KMS-11 (cell line): ENCODE data around the gene ATP6V1G2.

ENCODE experiments used
- H2AFZ ChIP-seq: fragments of 200-600 bp; sonication (generic); 2 replicates; pipeline ENCODE4 v1.6.1; 2016; ENCODE audit warnings: antibody characterized with exemption, mixed run types, low read depth
- H3K27ac ChIP-seq: fragments of 200-600 bp; sonication (generic); 2 replicates; pipeline ENCODE4 v1.6.1; 2016; ENCODE audit warnings: mild to moderate bottlenecking, mixed run types
- H3K27me3 ChIP-seq: fragments of 200-600 bp; sonication (generic); 2 replicates; pipeline ENCODE4 v1.6.1; 2017; ENCODE audit warnings: mild to moderate bottlenecking, low read depth, mixed run types, moderate library complexity; ENCODE audit not compliant: insufficient read depth
- H3K36me3 ChIP-seq: fragments of 200-600 bp; sonication (generic); 2 replicates; pipeline ENCODE4 v1.6.1; 2017; ENCODE audit warnings: mild to moderate bottlenecking, mixed run types; ENCODE audit not compliant: insufficient read depth
- H3K4me1 ChIP-seq: fragments of 200-600 bp; sonication (generic); 2 replicates; pipeline ENCODE4 v1.6.1; 2016; ENCODE audit warnings: mild to moderate bottlenecking, low read depth, mixed run types; ENCODE audit not compliant: poor library complexity, severe bottlenecking
- H3K4me2 ChIP-seq: fragments of 200-600 bp; sonication (generic); 2 replicates; pipeline ENCODE4 v1.7.0; 2016; ENCODE audit warnings: mild to moderate bottlenecking, mixed run types
- H3K4me3 ChIP-seq: fragments of 200-600 bp; sonication (generic); IDR thresholded peaks from 2 replicates; pipeline ENCODE4 v1.6.1; 2017; ENCODE audit warnings: low read depth, low read length, mixed read lengths; ENCODE audit not compliant: insufficient read depth
- H3K79me2 ChIP-seq: fragments of 200-600 bp; sonication (generic); 2 replicates; pipeline ENCODE4 v1.6.1; 2016; ENCODE audit warnings: low read depth, mixed run types; ENCODE audit not compliant: insufficient read depth
- H3K9ac ChIP-seq: fragments of 200-600 bp; sonication (generic); 2 replicates; pipeline ENCODE4 v1.6.1; 2016; ENCODE audit warnings: mild to moderate bottlenecking, mixed run types
- H4K20me1 ChIP-seq: fragments of 200-600 bp; sonication (generic); 2 replicates; pipeline ENCODE4 v1.6.1; 2016; ENCODE audit warnings: mild to moderate bottlenecking, mixed run types; ENCODE audit not compliant: insufficient read depth
- TF ChIP-seq, protein P1 (sequence below): fragments of 200-600 bp; sonication (generic); conservative IDR thresholded peaks from 2 replicates; pipeline ENCODE4 v1.6.1; 2017; ENCODE audit warnings: low read depth, mild to moderate bottlenecking, antibody characterized with exemption, low read length, moderate library complexity, mixed read lengths

The ATP6V1G2 gene

DNA sequence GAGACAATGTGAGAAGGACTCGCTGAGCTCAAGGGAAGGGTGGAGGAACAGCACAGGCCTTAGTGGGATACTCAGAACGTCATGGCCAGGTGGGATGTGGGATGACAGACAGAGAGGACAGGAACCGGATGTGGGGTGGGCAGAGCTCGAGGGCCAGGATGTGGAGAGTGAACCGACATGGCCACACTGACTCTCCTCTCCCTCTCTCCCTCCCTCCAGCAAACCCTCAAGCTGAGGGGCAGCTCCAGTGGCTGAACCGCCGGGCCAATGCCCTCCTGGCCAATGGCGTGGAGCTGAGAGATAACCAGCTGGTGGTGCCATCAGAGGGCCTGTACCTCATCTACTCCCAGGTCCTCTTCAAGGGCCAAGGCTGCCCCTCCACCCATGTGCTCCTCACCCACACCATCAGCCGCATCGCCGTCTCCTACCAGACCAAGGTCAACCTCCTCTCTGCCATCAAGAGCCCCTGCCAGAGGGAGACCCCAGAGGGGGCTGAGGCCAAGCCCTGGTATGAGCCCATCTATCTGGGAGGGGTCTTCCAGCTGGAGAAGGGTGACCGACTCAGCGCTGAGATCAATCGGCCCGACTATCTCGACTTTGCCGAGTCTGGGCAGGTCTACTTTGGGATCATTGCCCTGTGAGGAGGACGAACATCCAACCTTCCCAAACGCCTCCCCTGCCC, 30.6 kb upstream of the ATP6V1G2 start:
- peaks cover 59% of the 10 kb centered on the region for H3K27me3 ChIP-seq
- TF ChIP-seq, protein P1, sequence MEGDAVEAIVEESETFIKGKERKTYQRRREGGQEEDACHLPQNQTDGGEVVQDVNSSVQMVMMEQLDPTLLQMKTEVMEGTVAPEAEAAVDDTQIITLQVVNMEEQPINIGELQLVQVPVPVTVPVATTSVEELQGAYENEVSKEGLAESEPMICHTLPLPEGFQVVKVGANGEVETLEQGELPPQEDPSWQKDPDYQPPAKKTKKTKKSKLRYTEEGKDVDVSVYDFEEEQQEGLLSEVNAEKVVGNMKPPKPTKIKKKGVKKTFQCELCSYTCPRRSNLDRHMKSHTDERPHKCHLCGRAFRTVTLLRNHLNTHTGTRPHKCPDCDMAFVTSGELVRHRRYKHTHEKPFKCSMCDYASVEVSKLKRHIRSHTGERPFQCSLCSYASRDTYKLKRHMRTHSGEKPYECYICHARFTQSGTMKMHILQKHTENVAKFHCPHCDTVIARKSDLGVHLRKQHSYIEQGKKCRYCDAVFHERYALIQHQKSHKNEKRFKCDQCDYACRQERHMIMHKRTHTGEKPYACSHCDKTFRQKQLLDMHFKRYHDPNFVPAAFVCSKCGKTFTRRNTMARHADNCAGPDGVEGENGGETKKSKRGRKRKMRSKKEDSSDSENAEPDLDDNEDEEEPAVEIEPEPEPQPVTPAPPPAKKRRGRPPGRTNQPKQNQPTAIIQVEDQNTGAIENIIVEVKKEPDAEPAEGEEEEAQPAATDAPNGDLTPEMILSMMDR: no peak
- H4K20me1 ChIP-seq: no peaks in the 10 kb centered on the region
- H3K4me2 ChIP-seq: no peak overlapping the region
- H3K79me2 ChIP-seq: no peaks in the 10 kb centered on the region
- peaks cover 20% of the 10 kb centered on the region for H3K4me1 ChIP-seq
- H3K9ac ChIP-seq: no peak overlapping the region
- no peak overlapping the region for H2AFZ ChIP-seq
- H3K27ac ChIP-seq: no peak overlapping the region
- no peak overlapping the region for H3K4me3 ChIP-seq
- no peaks in the 10 kb centered on the region for H3K36me3 ChIP-seq

DNA sequence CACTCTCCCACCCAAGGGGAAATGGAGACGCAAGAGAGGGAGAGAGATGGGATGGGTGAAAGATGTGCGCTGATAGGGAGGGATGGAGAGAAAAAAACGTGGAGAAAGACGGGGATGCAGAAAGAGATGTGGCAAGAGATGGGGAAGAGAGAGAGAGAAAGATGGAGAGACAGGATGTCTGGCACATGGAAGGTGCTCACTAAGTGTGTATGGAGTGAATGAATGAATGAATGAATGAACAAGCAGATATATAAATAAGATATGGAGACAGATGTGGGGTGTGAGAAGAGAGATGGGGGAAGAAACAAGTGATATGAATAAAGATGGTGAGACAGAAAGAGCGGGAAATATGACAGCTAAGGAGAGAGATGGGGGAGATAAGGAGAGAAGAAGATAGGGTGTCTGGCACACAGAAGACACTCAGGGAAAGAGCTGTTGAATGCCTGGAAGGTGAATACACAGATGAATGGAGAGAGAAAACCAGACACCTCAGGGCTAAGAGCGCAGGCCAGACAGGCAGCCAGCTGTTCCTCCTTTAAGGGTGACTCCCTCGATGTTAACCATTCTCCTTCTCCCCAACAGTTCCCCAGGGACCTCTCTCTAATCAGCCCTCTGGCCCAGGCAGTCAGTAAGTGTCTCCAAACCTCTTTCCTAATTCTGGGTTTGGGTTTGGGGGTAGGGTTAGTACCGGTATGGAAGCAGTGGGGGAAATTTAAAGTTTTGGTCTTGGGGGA, 29.7 kb upstream of the ATP6V1G2 start:
- peaks cover 17% of the 10 kb centered on the region for H3K4me1 ChIP-seq
- no peaks in the 10 kb centered on the region for H3K79me2 ChIP-seq
- no peaks in the 10 kb centered on the region for H3K36me3 ChIP-seq
- H2AFZ ChIP-seq: no peak overlapping the region
- no peak overlapping the region for H3K4me3 ChIP-seq
- peaks cover 61% of the 10 kb centered on the region for H3K27me3 ChIP-seq
- no peaks in the 10 kb centered on the region for H4K20me1 ChIP-seq
- H3K9ac ChIP-seq: no peak overlapping the region
- H3K27ac ChIP-seq: no peak overlapping the region
- TF ChIP-seq, protein P1: no peak
- no peak overlapping the region for H3K4me2 ChIP-seq

DNA sequence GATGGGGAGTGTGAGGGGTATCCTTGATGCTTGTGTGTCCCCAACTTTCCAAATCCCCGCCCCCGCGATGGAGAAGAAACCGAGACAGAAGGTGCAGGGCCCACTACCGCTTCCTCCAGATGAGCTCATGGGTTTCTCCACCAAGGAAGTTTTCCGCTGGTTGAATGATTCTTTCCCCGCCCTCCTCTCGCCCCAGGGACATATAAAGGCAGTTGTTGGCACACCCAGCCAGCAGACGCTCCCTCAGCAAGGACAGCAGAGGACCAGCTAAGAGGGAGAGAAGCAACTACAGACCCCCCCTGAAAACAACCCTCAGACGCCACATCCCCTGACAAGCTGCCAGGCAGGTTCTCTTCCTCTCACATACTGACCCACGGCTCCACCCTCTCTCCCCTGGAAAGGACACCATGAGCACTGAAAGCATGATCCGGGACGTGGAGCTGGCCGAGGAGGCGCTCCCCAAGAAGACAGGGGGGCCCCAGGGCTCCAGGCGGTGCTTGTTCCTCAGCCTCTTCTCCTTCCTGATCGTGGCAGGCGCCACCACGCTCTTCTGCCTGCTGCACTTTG, 29.0 kb upstream of the ATP6V1G2 start, which contains the start of gene TNF:
Gene TNF (plus strand): TSS at position 231 of the 567 bp plus-strand sequence. CDS start 177 bp downstream, at position 408.
- Histone ChIP-seq H3K27ac (no peak within 1 kb of the TSS), H3K4me2 (no peak within 1 kb of the TSS), H3K4me3 (no peak within 1 kb of the TSS), H3K9ac (no peak within 1 kb of the TSS), H3K27me3 (peaks cover 58% of the 10 kb centered on the region), H4K20me1 (no peaks in the 10 kb centered on the region), H3K4me1 (peaks cover 15% of the 10 kb centered on the region), H2AFZ (no peak within 1 kb of the TSS), H3K79me2 (no peaks in the 10 kb centered on the region), H3K36me3 (no peaks in the 10 kb centered on the region)
- TF ChIP-seq, protein P1: no peak

DNA sequence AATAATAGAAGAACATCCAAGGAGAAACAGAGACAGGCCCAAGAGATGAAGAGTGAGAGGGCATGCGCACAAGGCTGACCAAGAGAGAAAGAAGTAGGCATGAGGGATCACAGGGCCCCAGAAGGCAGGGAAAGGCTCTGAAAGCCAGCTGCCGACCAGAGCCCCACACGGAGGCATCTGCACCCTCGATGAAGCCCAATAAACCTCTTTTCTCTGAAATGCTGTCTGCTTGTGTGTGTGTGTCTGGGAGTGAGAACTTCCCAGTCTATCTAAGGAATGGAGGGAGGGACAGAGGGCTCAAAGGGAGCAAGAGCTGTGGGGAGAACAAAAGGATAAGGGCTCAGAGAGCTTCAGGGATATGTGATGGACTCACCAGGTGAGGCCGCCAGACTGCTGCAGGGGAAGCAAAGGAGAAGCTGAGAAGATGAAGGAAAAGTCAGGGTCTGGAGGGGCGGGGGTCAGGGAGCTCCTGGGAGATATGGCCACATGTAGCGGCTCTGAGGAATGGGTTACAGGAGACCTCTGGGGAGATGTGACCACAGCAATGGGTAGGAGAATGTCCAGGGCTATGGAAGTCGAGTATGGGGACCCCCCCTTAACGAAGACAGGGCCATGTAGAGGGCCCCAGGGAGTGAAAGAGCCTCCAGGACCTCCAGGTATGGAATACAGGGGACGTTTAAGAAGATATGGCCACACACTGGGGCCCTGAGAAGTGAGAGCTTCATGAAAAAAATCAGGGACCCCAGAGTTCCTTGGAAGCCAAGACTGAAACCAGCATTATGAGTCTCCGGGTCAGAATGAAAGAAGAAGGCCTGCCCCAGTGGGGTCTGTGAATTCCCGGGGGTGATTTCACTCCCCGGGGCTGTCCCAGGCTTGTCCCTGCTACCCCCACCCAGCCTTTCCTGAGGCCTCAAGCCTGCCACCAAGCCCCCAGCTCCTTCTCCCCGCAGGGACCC, 28.0 kb upstream of the ATP6V1G2 start:
- Histone ChIP-seq H3K4me1 (peaks cover 26% of the 10 kb centered on the region), H4K20me1 (no peaks in the 10 kb centered on the region), H3K4me3 (no peak overlapping the region), H3K4me2 (no peak overlapping the region), H3K36me3 (no peaks in the 10 kb centered on the region), H3K27me3 (peaks cover 63% of the 10 kb centered on the region), H2AFZ (no peak overlapping the region), H3K9ac (no peak overlapping the region), H3K27ac (no peak overlapping the region), H3K79me2 (no peaks in the 10 kb centered on the region)
- TF ChIP-seq, protein P1: no peak
